ENCODE measurements around the gene XRCC6. TPM values are rescaled to one million over a fixed set of nuclear protein-coding genes. Genes with fewer than 3 reads are reported as not detected.

XRCC6 gene
- total RNA-seq, 1 experiment from 2014 or later, result 474 TPM

GRCh38 chr22:41647771-41648170, 26.7 kb downstream of the XRCC6 start:
- ATAC-seq (no peak), DNase-seq (ENCODE audit: low spot score) (no peak)
- Mint-ChIP-seq H3K4me3 (no peak overlapping the region), H3K9me3 (no peaks in the 10 kb centered on the region), H3K27me3 (ENCODE audit: low read depth) (no peaks in the 10 kb centered on the region), H3K36me3 (peaks cover 65% of the 10 kb centered on the region), H3K27ac (no peak overlapping the region), H3K4me1 (no peaks in the 10 kb centered on the region)
- CTCF ChIA-PET, result no interaction called here
- POLR2A ChIA-PET, result no interaction called here
- no peak for TF ChIP-seq ATF2 (CRISPR knock-in tag; IDR thresholded peaks at IDR 0.05; ENCODE audit: borderline replicate concordance, low read depth)
- TF ChIP-seq SMAD3 (CRISPR knock-in tag; IDR thresholded peaks at IDR 0.05; ENCODE audit: borderline replicate concordance), result no peak
- TF ChIP-seq NFE2L1 (CRISPR knock-in tag; IDR thresholded peaks at IDR 0.05), result no peak
- TF ChIP-seq SP1 (CRISPR knock-in tag; conservative IDR thresholded peaks at IDR 0.05), result no peak
- TF ChIP-seq, protein P1, sequence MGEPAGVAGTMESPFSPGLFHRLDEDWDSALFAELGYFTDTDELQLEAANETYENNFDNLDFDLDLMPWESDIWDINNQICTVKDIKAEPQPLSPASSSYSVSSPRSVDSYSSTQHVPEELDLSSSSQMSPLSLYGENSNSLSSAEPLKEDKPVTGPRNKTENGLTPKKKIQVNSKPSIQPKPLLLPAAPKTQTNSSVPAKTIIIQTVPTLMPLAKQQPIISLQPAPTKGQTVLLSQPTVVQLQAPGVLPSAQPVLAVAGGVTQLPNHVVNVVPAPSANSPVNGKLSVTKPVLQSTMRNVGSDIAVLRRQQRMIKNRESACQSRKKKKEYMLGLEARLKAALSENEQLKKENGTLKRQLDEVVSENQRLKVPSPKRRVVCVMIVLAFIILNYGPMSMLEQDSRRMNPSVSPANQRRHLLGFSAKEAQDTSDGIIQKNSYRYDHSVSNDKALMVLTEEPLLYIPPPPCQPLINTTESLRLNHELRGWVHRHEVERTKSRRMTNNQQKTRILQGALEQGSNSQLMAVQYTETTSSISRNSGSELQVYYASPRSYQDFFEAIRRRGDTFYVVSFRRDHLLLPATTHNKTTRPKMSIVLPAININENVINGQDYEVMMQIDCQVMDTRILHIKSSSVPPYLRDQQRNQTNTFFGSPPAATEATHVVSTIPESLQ (CRISPR knock-in tag; IDR thresholded peaks at IDR 0.05), result no peak
- TF ChIP-seq PRRX2 (CRISPR knock-in tag; IDR thresholded peaks at IDR 0.05), result no peak
- no peak for TF ChIP-seq FOXJ3 (CRISPR knock-in tag; IDR thresholded peaks at IDR 0.05; ENCODE audit: borderline replicate concordance)
- TF ChIP-seq, protein P2, sequence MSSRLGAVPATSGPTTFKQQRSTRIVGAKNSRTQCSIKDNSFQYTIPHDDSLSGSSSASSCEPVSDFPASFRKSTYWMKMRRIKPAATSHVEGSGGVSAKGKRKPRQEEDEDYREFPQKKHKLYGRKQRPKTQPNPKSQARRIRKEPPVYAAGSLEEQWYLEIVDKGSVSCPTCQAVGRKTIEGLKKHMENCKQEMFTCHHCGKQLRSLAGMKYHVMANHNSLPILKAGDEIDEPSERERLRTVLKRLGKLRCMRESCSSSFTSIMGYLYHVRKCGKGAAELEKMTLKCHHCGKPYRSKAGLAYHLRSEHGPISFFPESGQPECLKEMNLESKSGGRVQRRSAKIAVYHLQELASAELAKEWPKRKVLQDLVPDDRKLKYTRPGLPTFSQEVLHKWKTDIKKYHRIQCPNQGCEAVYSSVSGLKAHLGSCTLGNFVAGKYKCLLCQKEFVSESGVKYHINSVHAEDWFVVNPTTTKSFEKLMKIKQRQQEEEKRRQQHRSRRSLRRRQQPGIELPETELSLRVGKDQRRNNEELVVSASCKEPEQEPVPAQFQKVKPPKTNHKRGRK (CRISPR knock-in tag; IDR thresholded peaks at IDR 0.05; ENCODE audit: borderline replicate concordance), result no peak
- TF ChIP-seq NR2C2 (CRISPR knock-in tag; IDR thresholded peaks at IDR 0.05), result no peak
- no peak for TF ChIP-seq JUN (CRISPR knock-in tag; IDR thresholded peaks at IDR 0.05)
- no peak for TF ChIP-seq GTF2I (CRISPR knock-in tag; conservative IDR thresholded peaks at IDR 0.05)
- TF ChIP-seq, protein P3, sequence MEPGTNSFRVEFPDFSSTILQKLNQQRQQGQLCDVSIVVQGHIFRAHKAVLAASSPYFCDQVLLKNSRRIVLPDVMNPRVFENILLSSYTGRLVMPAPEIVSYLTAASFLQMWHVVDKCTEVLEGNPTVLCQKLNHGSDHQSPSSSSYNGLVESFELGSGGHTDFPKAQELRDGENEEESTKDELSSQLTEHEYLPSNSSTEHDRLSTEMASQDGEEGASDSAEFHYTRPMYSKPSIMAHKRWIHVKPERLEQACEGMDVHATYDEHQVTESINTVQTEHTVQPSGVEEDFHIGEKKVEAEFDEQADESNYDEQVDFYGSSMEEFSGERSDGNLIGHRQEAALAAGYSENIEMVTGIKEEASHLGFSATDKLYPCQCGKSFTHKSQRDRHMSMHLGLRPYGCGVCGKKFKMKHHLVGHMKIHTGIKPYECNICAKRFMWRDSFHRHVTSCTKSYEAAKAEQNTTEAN (CRISPR knock-in tag; IDR thresholded peaks at IDR 0.05), result no peak
- TF ChIP-seq USF2 (CRISPR knock-in tag; IDR thresholded peaks at IDR 0.05), result no peak

- ChIA-PET CTCF (no interaction called here), POLR2A (no interaction called here)
- no peaks in the 10 kb centered on the region for H3K9me3 Mint-ChIP-seq
- no peaks in the 10 kb centered on the region for H3K4me1 Mint-ChIP-seq
- ATAC-seq, result no peak
- no peak overlapping the region for H3K27ac Mint-ChIP-seq
- peaks cover 64% of the 10 kb centered on the region for H3K36me3 Mint-ChIP-seq
- no peak for DNase-seq (ENCODE audit: low spot score)
- H3K27me3 Mint-ChIP-seq (ENCODE audit: low read depth), result no peaks in the 10 kb centered on the region
- no peak overlapping the region for H3K4me3 Mint-ChIP-seq
- TF ChIP-seq MYBL2 (CRISPR knock-in tag; IDR thresholded peaks at IDR 0.05), result no peak
- no peak for TF ChIP-seq SP1 (CRISPR knock-in tag; conservative IDR thresholded peaks at IDR 0.05)
- TF ChIP-seq IRF2 (CRISPR knock-in tag; IDR thresholded peaks at IDR 0.05; ENCODE audit: borderline replicate concordance, low read depth), result no peak
- TF ChIP-seq NFE2L1 (CRISPR knock-in tag; IDR thresholded peaks at IDR 0.05), result no peak
- TF ChIP-seq, protein P4, sequence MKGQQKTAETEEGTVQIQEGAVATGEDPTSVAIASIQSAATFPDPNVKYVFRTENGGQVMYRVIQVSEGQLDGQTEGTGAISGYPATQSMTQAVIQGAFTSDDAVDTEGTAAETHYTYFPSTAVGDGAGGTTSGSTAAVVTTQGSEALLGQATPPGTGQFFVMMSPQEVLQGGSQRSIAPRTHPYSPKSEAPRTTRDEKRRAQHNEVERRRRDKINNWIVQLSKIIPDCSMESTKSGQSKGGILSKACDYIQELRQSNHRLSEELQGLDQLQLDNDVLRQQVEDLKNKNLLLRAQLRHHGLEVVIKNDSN (CRISPR knock-in tag; IDR thresholded peaks at IDR 0.05), result no peak
- TF ChIP-seq RELA (CRISPR knock-in tag; IDR thresholded peaks at IDR 0.05; ENCODE audit: borderline replicate concordance), result no peak
- TF ChIP-seq SMAD3 (CRISPR knock-in tag; IDR thresholded peaks at IDR 0.05; ENCODE audit: borderline replicate concordance), result no peak
- TF ChIP-seq, protein P5, sequence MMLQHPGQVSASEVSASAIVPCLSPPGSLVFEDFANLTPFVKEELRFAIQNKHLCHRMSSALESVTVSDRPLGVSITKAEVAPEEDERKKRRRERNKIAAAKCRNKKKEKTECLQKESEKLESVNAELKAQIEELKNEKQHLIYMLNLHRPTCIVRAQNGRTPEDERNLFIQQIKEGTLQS (CRISPR knock-in tag; conservative IDR thresholded peaks at IDR 0.05), result no peak
- TF ChIP-seq, protein P6, sequence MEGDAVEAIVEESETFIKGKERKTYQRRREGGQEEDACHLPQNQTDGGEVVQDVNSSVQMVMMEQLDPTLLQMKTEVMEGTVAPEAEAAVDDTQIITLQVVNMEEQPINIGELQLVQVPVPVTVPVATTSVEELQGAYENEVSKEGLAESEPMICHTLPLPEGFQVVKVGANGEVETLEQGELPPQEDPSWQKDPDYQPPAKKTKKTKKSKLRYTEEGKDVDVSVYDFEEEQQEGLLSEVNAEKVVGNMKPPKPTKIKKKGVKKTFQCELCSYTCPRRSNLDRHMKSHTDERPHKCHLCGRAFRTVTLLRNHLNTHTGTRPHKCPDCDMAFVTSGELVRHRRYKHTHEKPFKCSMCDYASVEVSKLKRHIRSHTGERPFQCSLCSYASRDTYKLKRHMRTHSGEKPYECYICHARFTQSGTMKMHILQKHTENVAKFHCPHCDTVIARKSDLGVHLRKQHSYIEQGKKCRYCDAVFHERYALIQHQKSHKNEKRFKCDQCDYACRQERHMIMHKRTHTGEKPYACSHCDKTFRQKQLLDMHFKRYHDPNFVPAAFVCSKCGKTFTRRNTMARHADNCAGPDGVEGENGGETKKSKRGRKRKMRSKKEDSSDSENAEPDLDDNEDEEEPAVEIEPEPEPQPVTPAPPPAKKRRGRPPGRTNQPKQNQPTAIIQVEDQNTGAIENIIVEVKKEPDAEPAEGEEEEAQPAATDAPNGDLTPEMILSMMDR (IDR thresholded peaks at IDR 0.05), result no peak
- TF ChIP-seq RORB (CRISPR knock-in tag; IDR thresholded peaks at IDR 0.05), result no peak
- no peak for TF ChIP-seq ZNF423 (CRISPR knock-in tag; IDR thresholded peaks at IDR 0.05)
- no peak for TF ChIP-seq PRDM15 (CRISPR knock-in tag; IDR thresholded peaks at IDR 0.05)
Observed at GRCh38 chr22:41648432-41648831, 27.3 kb downstream of the XRCC6 start.
